Natural killer cell (primary cell): ENCODE measurements around the gene BRINP2. TPM values are rescaled to one million over a fixed set of nuclear protein-coding genes. Genes with fewer than 3 reads are reported as not detected.

Experiments
- ATAC-seq, 3 donors: fragments of 150-1000 bp in 2 of 3; fragments of 200-7000 bp in 1 of 3; cut with Tn5 transposase; 1 replicate in 1 of 3; 2 replicates in 2 of 3; pipeline ENCODE4 v1.10.0; 2021; ENCODE audit warnings: mild to moderate bottlenecking in 2 of 3, moderate library complexity in 2 of 3
- DNase-seq, 2 donors: peaks; one replicate each; pipeline versions ENCODE4 v3.0.0 to v3.0.0-alpha.2; 2013 to 2021; ENCODE audit warnings: mixed read lengths in 1 of 2
- H3K27ac ChIP-seq: one replicate; pipeline ENCODE4 v1.5.1; 2013; ENCODE audit warnings: mild to moderate bottlenecking, low read length
- H3K27me3 ChIP-seq: one replicate; pipeline ENCODE4 v1.6.1; 2013; ENCODE audit warnings: low read length; ENCODE audit not compliant: control insufficient read depth, insufficient read depth
- H3K36me3 ChIP-seq: one replicate; pipeline ENCODE4 v1.6.1; 2013; ENCODE audit warnings: low read length; ENCODE audit not compliant: control insufficient read depth, insufficient read depth
- H3K4me1 ChIP-seq: one replicate; pipeline ENCODE4 v1.6.1; 2013; ENCODE audit warnings: low read length; ENCODE audit not compliant: control insufficient read depth, insufficient read depth
- H3K4me3 ChIP-seq: one replicate; pipeline ENCODE4 v1.5.1; 2013; ENCODE audit warnings: low read length
- H3K9me3 ChIP-seq: one replicate; pipeline ENCODE4 v1.6.1; 2013; ENCODE audit warnings: low read length; ENCODE audit not compliant: control insufficient read depth, insufficient read depth
- H3K27ac Mint-ChIP-seq, 2 donors: one replicate each; pipeline ENCODE4 v1.8.0; 2022; ENCODE audit warnings: mild to moderate bottlenecking in 2 of 2, mixed read lengths in 2 of 2, moderate library complexity in 1 of 2
- H3K27me3 Mint-ChIP-seq, 2 donors: one replicate each; pipeline ENCODE4 v1.8.0; 2022; ENCODE audit warnings: low read depth in 2 of 2, mixed read lengths in 2 of 2
- H3K36me3 Mint-ChIP-seq: one replicate; pipeline ENCODE4 v1.8.0; 2022; ENCODE audit warnings: mixed read lengths
- H3K4me1 Mint-ChIP-seq, 2 donors: one replicate each; pipeline ENCODE4 v1.8.0; 2022; ENCODE audit warnings: mixed read lengths in 2 of 2
- H3K4me3 Mint-ChIP-seq: one replicate; pipeline ENCODE4 v1.8.0; 2022; ENCODE audit warnings: mild to moderate bottlenecking, moderate library complexity, mixed read lengths
- H3K9me3 Mint-ChIP-seq, 2 donors: one replicate each; pipeline ENCODE4 v1.8.0; 2022; ENCODE audit warnings: mixed read lengths in 2 of 2
- WGBS: methylation state at CpG from one replicate; pipeline ENCODE4 v1.1.7; 2013; ENCODE audit warnings: missing lambda C conversion rate; ENCODE audit not compliant: insufficient coverage; 5-methylcytosine and 5-hydroxymethylcytosine counted together
- intact Hi-C: fragments of 100-400 bp; cut with micrococcal nuclease; formaldehyde crosslinking; loops from one replicate; pipeline ENCODE4 v1.14.2; 2022
- total RNA-seq, 4 donors: library from RNA; stranded (reverse); fragments of 120-200 nt in 1 of 4; gene quantifications; one replicate each; pipeline versions ENCODE4 v1.2.3 to v1.2.4, GENCODE V29; 2013 to 2022
- TF ChIP-seq, protein P1 (sequence below): fragments of 200-600 bp; IDR thresholded peaks from one replicate; pipeline ENCODE4 v1.8.0; 2022; ENCODE audit warnings: antibody characterized with exemption

The BRINP2 gene
- total RNA-seq, 3 donors from 2014 or later (not counting 1 experiment from before 2014, with no cell fraction given), result not detected

DNA sequence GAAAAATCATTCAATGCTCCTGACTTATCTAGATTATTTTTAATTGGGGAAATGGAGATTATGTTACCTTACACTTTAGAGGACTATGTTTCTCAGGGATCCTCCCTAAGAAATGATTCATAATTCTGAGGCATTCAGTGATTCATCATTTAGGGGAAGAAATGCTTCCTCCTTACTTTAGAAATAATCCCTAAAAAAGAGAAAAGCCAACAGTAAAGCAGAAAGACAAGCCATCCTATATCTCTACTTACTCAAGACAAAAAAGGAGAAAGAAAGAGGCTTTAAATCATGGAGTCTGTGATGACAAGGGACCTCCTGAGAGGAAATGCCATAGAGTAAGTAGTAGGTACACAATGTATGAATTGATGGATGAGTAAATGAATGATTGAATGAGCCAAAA, 137.0 kb downstream of the BRINP2 start:
- Mint-ChIP-seq H3K27ac (no peak overlapping the region), H3K4me3 (no peak overlapping the region), H3K36me3 (peaks cover 6% of the 10 kb centered on the region), H3K4me1 (no peaks in the 10 kb centered on the region), H3K27me3 (no peaks in the 10 kb centered on the region), H3K9me3 (peaks cover 0 to 13% of the 10 kb centered on the region in 2 donors)
- H3K4me1 ChIP-seq, result no peaks in the 10 kb centered on the region
- H3K36me3 ChIP-seq, result no peaks in the 10 kb centered on the region
- TF ChIP-seq, protein P1, sequence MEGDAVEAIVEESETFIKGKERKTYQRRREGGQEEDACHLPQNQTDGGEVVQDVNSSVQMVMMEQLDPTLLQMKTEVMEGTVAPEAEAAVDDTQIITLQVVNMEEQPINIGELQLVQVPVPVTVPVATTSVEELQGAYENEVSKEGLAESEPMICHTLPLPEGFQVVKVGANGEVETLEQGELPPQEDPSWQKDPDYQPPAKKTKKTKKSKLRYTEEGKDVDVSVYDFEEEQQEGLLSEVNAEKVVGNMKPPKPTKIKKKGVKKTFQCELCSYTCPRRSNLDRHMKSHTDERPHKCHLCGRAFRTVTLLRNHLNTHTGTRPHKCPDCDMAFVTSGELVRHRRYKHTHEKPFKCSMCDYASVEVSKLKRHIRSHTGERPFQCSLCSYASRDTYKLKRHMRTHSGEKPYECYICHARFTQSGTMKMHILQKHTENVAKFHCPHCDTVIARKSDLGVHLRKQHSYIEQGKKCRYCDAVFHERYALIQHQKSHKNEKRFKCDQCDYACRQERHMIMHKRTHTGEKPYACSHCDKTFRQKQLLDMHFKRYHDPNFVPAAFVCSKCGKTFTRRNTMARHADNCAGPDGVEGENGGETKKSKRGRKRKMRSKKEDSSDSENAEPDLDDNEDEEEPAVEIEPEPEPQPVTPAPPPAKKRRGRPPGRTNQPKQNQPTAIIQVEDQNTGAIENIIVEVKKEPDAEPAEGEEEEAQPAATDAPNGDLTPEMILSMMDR, result no peak
- no peaks in the 10 kb centered on the region for H3K27me3 ChIP-seq
- H3K4me3 ChIP-seq, result no peak overlapping the region
- DNase-seq, result no peak
- no peak overlapping the region for H3K27ac ChIP-seq
- ATAC-seq, result no peak
- intact Hi-C loops, result no loop called here
- H3K9me3 ChIP-seq, result no peaks in the 10 kb centered on the region

DNA sequence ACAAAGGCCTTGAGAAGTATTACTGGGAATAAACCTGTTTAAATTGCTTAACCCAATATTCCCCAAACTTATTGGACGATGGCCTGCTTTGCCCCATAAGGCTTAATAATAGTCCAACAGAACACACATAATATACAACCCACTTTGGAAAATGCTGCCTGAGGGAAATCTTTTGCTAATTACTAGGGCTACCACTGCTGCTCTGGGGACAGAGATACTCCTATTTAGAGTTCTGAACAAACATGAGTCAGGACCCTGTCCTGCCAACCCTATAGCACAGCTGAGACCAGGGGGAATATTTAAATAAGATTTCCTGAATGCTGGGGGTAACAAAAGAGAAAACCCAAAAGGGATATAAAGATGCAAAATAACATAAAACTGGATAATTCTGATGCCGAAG, 139.1 kb downstream of the BRINP2 start:
- Mint-ChIP-seq H3K4me3 (no peak overlapping the region), H3K9me3 (peaks cover 0 to 12% of the 10 kb centered on the region in 2 donors), H3K27ac (no peak overlapping the region), H3K4me1 (no peaks in the 10 kb centered on the region), H3K36me3 (no peaks in the 10 kb centered on the region), H3K27me3 (no peaks in the 10 kb centered on the region)
- H3K36me3 ChIP-seq, result no peaks in the 10 kb centered on the region
- intact Hi-C loops, result no loop called here
- no peaks in the 10 kb centered on the region for H3K4me1 ChIP-seq
- WGBS, result 83% methylated on average over 2 of the region's 2 CpGs
- TF ChIP-seq, protein P1, result no peak
- H3K9me3 ChIP-seq, result no peaks in the 10 kb centered on the region
- no peak overlapping the region for H3K27ac ChIP-seq
- ATAC-seq (no peak), DNase-seq (no peak)
- H3K4me3 ChIP-seq, result no peak overlapping the region
- no peaks in the 10 kb centered on the region for H3K27me3 ChIP-seq

DNA sequence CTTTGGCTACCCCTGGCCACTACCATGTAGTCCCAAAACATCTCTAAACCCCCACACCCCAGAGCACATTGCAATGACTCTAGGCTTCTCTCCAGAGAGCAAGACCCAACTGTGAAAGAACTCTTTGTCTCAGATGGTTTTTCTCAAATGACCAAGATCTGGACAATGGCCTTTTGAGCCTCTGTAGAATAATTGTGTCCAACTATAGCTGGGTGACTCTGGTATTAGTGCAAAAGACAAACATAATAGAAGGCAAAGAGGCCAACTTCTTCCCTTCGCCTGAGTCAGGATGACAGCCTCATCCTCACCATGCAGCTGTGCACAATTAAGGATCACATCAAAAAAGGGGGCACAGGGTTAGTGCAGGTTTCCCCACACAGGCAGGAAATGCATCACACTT, 139.6 kb downstream of the BRINP2 start:
- 71% methylated on average over 1 of the region's 1 CpG for WGBS
- Histone ChIP-seq H3K9me3 (no peaks in the 10 kb centered on the region), H3K4me1 (no peaks in the 10 kb centered on the region), H3K27me3 (no peaks in the 10 kb centered on the region), H3K27ac (no peak overlapping the region), H3K4me3 (no peak overlapping the region), H3K36me3 (no peaks in the 10 kb centered on the region)
- DNase-seq, result no peak
- H3K4me1 Mint-ChIP-seq, result no peaks in the 10 kb centered on the region
- H3K4me3 Mint-ChIP-seq, result no peak overlapping the region
- intact Hi-C loops, result no loop called here
- no peak for ATAC-seq
- no peaks in the 10 kb centered on the region for H3K27me3 Mint-ChIP-seq
- no peaks in the 10 kb centered on the region for H3K36me3 Mint-ChIP-seq
- TF ChIP-seq, protein P1, result no peak
- H3K9me3 Mint-ChIP-seq, result peaks cover 0 to 13% of the 10 kb centered on the region in 2 donors
- no peak overlapping the region for H3K27ac Mint-ChIP-seq

DNA sequence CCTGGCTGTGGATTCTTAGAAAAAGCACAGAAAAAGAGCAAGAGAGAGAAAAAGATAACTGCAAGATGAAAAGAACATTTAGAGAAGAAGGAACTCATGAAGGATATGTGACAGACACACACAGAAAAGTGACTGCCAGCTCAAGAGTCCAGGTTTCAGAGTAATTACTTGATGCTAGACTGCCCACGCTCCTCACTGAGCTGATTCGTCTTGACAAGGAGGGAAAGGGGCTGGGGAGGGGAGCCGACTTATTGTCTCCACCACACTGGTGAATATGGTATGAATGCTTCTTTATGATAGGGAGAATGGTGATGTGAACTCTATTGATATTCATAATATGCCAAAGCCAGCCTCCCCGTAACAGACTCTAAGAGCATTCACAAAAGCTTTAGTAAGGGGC, 140.4 kb downstream of the BRINP2 start:
- Mint-ChIP-seq H3K9me3 (peaks cover 2 to 10% of the 10 kb centered on the region in 2 donors), H3K27ac (no peak overlapping the region), H3K36me3 (no peaks in the 10 kb centered on the region), H3K4me3 (no peak overlapping the region), H3K4me1 (no peaks in the 10 kb centered on the region), H3K27me3 (no peaks in the 10 kb centered on the region)
- H3K27ac ChIP-seq, result no peak overlapping the region
- TF ChIP-seq, protein P1, result no peak
- H3K9me3 ChIP-seq, result no peaks in the 10 kb centered on the region
- intact Hi-C loops, result no loop called here
- ATAC-seq (no peak), DNase-seq (no peak)
- H3K36me3 ChIP-seq, result no peaks in the 10 kb centered on the region
- no peaks in the 10 kb centered on the region for H3K27me3 ChIP-seq
- WGBS, result 74% methylated on average over 4 of the region's 4 CpGs
- H3K4me3 ChIP-seq, result no peak overlapping the region
- H3K4me1 ChIP-seq, result no peaks in the 10 kb centered on the region
